Nephron (organoid): Measurements from ENCODE around the gene BFAR.

ENCODE experiments used
- H3K27ac Mint-ChIP-seq, 3 experiments: 2 replicates each; pipeline ENCODE4 v1.8.0; 2020; ENCODE audit warnings: mixed read lengths in 3 of 3, mild to moderate bottlenecking in 2 of 3, moderate library complexity in 1 of 3
- H3K27me3 Mint-ChIP-seq: 2 replicates; pipeline ENCODE4 v1.8.0; 2021; ENCODE audit warnings: low read depth, mild to moderate bottlenecking, moderate library complexity, mixed read lengths
- H3K36me3 Mint-ChIP-seq: 2 replicates; pipeline ENCODE4 v1.8.0; 2020; ENCODE audit warnings: low read depth, mixed read lengths
- H3K4me1 Mint-ChIP-seq: 2 replicates; pipeline ENCODE4 v1.8.0; 2020; ENCODE audit warnings: mixed read lengths
- H3K4me3 Mint-ChIP-seq, 3 experiments: 2 replicates each; pipeline ENCODE4 v1.8.0; 2020; ENCODE audit warnings: mild to moderate bottlenecking in 3 of 3, mixed read lengths in 3 of 3, moderate library complexity in 2 of 3
- H3K9me3 Mint-ChIP-seq: 2 replicates; pipeline ENCODE4 v1.8.0; 2020; ENCODE audit warnings: mixed read lengths
- CTCF ChIP-seq, 3 experiments: fragments of 200-600 bp; sonication (generic); IDR thresholded peaks; one replicate each; pipeline ENCODE4 v1.5.0; 2021; ENCODE audit warnings: antibody characterized with exemption in 3 of 3; ENCODE audit not compliant: unreplicated experiment in 3 of 3

Gene BFAR

GRCh38 chr16:14632693-14633569 lies at the start of gene BFAR:
Gene BFAR, plus strand, starts transcription at chr16:14632951. Its CDS starts 11,396 bp downstream, at chr16:14644347.
- H3K9me3 Mint-ChIP-seq, result peaks cover 3% of the 10 kb centered on the region
- peaks cover 52% of the 10 kb centered on the region for H3K4me1 Mint-ChIP-seq
- H3K36me3 Mint-ChIP-seq, result no peaks in the 10 kb centered on the region
- TF ChIP-seq CTCF (IDR thresholded peaks at IDR 0.05; ENCODE audit: unreplicated experiment in 3 of 3), result no peak
- peak within 1 kb of the TSS; percentile 93 to 96 (median 93) for H3K27ac Mint-ChIP-seq
- peak within 1 kb of the TSS; percentile 98 to 100 (median 100) for H3K4me3 Mint-ChIP-seq
- no peaks in the 10 kb centered on the region for H3K27me3 Mint-ChIP-seq

GRCh38 chr16:14585287-14585686 lies 47.5 kb upstream of the BFAR start:
- Mint-ChIP-seq H3K9me3 (no peaks in the 10 kb centered on the region), H3K4me3 (no peak overlapping the region), H3K36me3 (peaks cover 65% of the 10 kb centered on the region), H3K27ac (no peak overlapping the region), H3K4me1 (no peaks in the 10 kb centered on the region), H3K27me3 (no peaks in the 10 kb centered on the region)
- no peak for TF ChIP-seq CTCF (IDR thresholded peaks at IDR 0.05; ENCODE audit: unreplicated experiment in 3 of 3)

- no peak for TF ChIP-seq CTCF (IDR thresholded peaks at IDR 0.05; ENCODE audit: unreplicated experiment in 3 of 3)
- Mint-ChIP-seq H3K36me3 (peaks cover 65% of the 10 kb centered on the region), H3K4me3 (no peak overlapping the region), H3K4me1 (no peaks in the 10 kb centered on the region), H3K27me3 (no peaks in the 10 kb centered on the region), H3K27ac (no peak overlapping the region), H3K9me3 (no peaks in the 10 kb centered on the region)
These were observed 46.0 kb upstream of the BFAR start for GRCh38 chr16:14586637-14587305.

- Mint-ChIP-seq H3K36me3 (peaks cover 59% of the 10 kb centered on the region), H3K4me1 (no peaks in the 10 kb centered on the region), H3K27me3 (no peaks in the 10 kb centered on the region), H3K9me3 (no peaks in the 10 kb centered on the region), H3K4me3 (no peak overlapping the region), H3K27ac (no peak overlapping the region)
- TF ChIP-seq CTCF (IDR thresholded peaks at IDR 0.05; ENCODE audit: unreplicated experiment in 3 of 3), result peak; percentile 45 to 60 (median 45)
These were observed 32.6 kb upstream of the BFAR start for GRCh38 chr16:14600164-14600563.

- Mint-ChIP-seq H3K9me3 (no peaks in the 10 kb centered on the region), H3K27me3 (no peaks in the 10 kb centered on the region), H3K4me3 (no peak overlapping the region), H3K4me1 (no peaks in the 10 kb centered on the region), H3K36me3 (peaks cover 57% of the 10 kb centered on the region), H3K27ac (no peak overlapping the region)
- no peak for TF ChIP-seq CTCF (IDR thresholded peaks at IDR 0.05; ENCODE audit: unreplicated experiment in 3 of 3)
These were observed 30.2 kb upstream of the BFAR start for GRCh38 chr16:14602443-14602963.
